Activated CD4-positive, alpha-beta T cell treated with anti-CD3 and anti-CD28 coated beads, Interleukin-2, amount 10 ng/mL, durations not matched to agents 24 days and 14 days (primary cell): ENCODE data around the gene ZNF770. TPM values are rescaled to one million over a fixed set of nuclear protein-coding genes. Genes with fewer than 3 reads are reported as not detected.
"Not testable (repeated sequence)": the region's sequence is repeated elsewhere in the genome, so short reads cannot be mapped to it uniquely, and the experiment has no call there.

Experiments
- DNase-seq: peaks from one replicate; pipeline ENCODE4 v3.0.0; 2022
- H3K27ac Mint-ChIP-seq: one replicate; pipeline ENCODE4 v1.8.0; 2022; ENCODE audit warnings: mild to moderate bottlenecking, mixed read lengths
- H3K27me3 Mint-ChIP-seq: one replicate; pipeline ENCODE4 v1.8.0; 2022; ENCODE audit warnings: mixed read lengths
- H3K36me3 Mint-ChIP-seq: one replicate; pipeline ENCODE4 v1.8.0; 2022; ENCODE audit warnings: low read depth, mild to moderate bottlenecking, mixed read lengths
- H3K4me1 Mint-ChIP-seq: one replicate; pipeline ENCODE4 v1.8.0; 2021; ENCODE audit warnings: mixed read lengths
- H3K4me3 Mint-ChIP-seq: one replicate; pipeline ENCODE4 v1.8.0; 2022; ENCODE audit warnings: mild to moderate bottlenecking, moderate library complexity, mixed read lengths
- H3K9me3 Mint-ChIP-seq: one replicate; pipeline ENCODE4 v1.8.0; 2021; ENCODE audit warnings: mixed read lengths
- intact Hi-C: fragments of 100-400 bp; cut with micrococcal nuclease; formaldehyde crosslinking; loops from one replicate; pipeline ENCODE4 v1.15.1; 2023
- total RNA-seq: library from RNA; stranded (reverse); gene quantifications from 2 replicates; pipeline ENCODE4 v1.2.3, GENCODE V29; 2022

Gene ZNF770
- total RNA-seq, 1 donor from 2014 or later: 56.3 TPM

DNA sequence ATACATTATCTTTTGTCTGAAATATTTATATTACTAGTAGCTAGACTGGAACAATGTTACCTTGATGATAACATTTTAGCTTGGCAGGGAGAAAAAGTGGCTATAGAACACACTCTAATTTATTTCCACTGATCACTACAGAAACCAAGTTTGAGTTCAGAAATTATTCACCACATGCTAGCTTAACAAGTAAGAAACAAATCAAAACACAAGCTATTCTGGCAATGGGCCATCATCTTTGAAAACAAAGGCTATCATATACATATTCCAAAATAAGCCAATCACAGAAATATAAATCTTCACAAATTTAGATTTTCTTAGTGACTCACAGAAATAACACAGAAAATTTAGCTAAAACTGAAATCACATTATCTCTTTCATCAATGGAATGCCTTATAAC is 35.6 kb downstream of the ZNF770 start:
- no peak for DNase-seq
- H3K4me1 Mint-ChIP-seq: no peaks in the 10 kb centered on the region
- H3K27ac Mint-ChIP-seq: no peak overlapping the region
- no peak overlapping the region for H3K4me3 Mint-ChIP-seq
- intact Hi-C loops: no loop called here
- peaks cover 32% of the 10 kb centered on the region for H3K36me3 Mint-ChIP-seq
- no peaks in the 10 kb centered on the region for H3K9me3 Mint-ChIP-seq
- no peaks in the 10 kb centered on the region for H3K27me3 Mint-ChIP-seq

DNA sequence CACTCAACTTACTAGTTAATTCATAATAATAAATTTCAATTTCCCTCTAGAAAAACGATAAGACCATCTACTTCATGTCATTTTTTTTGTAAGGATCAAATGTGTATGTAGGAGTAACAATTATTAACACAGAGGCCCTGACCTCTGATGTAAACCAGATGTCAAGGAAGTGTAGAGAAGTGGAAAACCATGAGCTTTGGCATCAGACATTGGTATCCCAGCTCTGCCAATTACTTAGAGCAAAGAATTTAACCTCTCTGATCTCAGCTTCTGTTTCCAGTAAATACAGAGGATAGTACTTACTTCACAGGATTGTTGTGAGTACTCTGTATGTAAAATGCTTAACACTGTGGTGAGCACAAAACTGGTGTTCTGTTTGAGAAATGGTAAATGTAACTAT is 36.1 kb downstream of the ZNF770 start:
- Mint-ChIP-seq H3K27me3 (no peaks in the 10 kb centered on the region), H3K4me3 (no peak overlapping the region), H3K27ac (no peak overlapping the region), H3K9me3 (no peaks in the 10 kb centered on the region), H3K36me3 (peaks cover 32% of the 10 kb centered on the region), H3K4me1 (no peaks in the 10 kb centered on the region)
- intact Hi-C loops: no loop called here
- DNase-seq: no peak

DNA sequence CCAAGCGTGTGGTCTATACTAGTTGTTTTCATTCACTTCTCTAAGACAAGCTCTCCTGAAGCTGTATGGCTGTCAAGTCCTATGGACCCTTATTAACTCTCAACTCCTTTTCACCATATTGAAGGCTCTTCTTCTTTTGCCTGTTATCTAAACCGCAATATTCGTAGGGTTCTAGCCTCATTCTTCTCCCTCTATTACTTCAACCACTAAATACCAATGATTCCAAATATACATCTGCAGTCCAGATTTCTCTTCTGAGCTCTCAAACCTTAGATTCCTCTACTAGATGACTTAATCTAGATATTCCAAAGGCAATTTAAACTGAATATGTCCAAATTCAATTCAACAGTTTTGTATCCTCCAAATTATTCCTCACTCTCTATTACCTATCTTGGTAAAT is 43.2 kb downstream of the ZNF770 start:
- Mint-ChIP-seq H3K4me1 (no peaks in the 10 kb centered on the region), H3K9me3 (no peaks in the 10 kb centered on the region), H3K27me3 (no peaks in the 10 kb centered on the region), H3K27ac (no peak overlapping the region), H3K36me3 (peaks cover 29% of the 10 kb centered on the region), H3K4me3 (no peak overlapping the region)
- intact Hi-C loops: no loop called here
- no peak for DNase-seq

- DNase-seq: no peak
- Mint-ChIP-seq H3K4me1 (no peaks in the 10 kb centered on the region), H3K36me3 (peaks cover 35% of the 10 kb centered on the region), H3K27me3 (no peaks in the 10 kb centered on the region), H3K9me3 (no peaks in the 10 kb centered on the region), H3K27ac (no peak overlapping the region), H3K4me3 (no peak overlapping the region)
- intact Hi-C loops: no loop called here
Measured at GRCh38 chr15:34943711-34944110, 44.4 kb downstream of the ZNF770 start.

GRCh38 chr15:34943264-34943663 is 44.8 kb downstream of the ZNF770 start:
- H3K4me1 Mint-ChIP-seq, intact Hi-C loops, H3K4me3 Mint-ChIP-seq, DNase-seq, H3K27me3 Mint-ChIP-seq, H3K27ac Mint-ChIP-seq, H3K9me3 Mint-ChIP-seq: not testable (repeated sequence)
- H3K36me3 Mint-ChIP-seq: peaks cover 36% of the 10 kb centered on the region

DNA sequence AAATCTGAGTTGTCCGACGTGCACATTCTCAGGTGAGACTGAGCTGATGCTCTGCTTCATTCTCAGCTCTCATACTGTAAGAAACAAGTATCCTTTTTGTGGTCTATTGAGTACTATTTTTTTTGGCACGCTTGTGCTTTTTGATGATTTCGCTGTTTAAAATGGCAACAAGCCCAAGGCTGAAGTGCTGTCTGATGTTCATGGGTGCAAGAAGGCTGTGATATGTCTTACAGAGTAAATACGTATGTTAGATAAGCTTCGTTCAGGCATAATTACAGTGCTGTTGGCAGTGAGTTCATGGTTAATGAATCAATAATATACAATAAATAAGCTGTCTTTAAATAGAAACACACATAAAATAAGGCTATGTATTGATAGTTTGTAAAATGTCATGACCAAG is 45.7 kb downstream of the ZNF770 start:
- intact Hi-C loops: no loop called here
- H3K27ac Mint-ChIP-seq: no peak overlapping the region
- no peak for DNase-seq
- peaks cover 33% of the 10 kb centered on the region for H3K36me3 Mint-ChIP-seq
- H3K9me3 Mint-ChIP-seq: no peaks in the 10 kb centered on the region
- no peaks in the 10 kb centered on the region for H3K27me3 Mint-ChIP-seq
- H3K4me1 Mint-ChIP-seq: no peaks in the 10 kb centered on the region
- H3K4me3 Mint-ChIP-seq: no peak overlapping the region

DNA sequence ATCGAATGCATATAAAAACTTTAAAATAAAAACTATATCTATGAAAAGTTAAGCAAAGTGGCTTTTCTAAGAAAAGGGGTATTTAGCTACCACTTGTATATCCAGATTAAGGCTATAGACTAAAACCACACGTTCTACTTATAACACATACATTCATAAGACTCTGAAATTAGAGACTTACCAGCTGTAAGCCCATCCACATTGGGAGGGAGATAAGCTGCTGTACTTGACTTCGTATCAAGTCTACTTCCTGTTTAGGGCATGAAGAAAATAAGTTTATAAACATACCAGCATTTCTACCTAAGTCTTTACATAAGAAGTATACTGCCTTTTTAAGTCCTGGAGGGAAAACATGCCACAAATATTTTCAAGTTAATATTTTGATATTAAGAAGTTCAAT is 46.3 kb downstream of the ZNF770 start:
- no peaks in the 10 kb centered on the region for H3K9me3 Mint-ChIP-seq
- H3K27me3 Mint-ChIP-seq: no peaks in the 10 kb centered on the region
- intact Hi-C loops: no loop called here
- DNase-seq: no peak
- H3K4me3 Mint-ChIP-seq: no peak overlapping the region
- peaks cover 33% of the 10 kb centered on the region for H3K36me3 Mint-ChIP-seq
- H3K27ac Mint-ChIP-seq: no peak overlapping the region
- H3K4me1 Mint-ChIP-seq: no peaks in the 10 kb centered on the region

GRCh38 chr15:34941185-34941698 is 46.8 kb downstream of the ZNF770 start:
- no peaks in the 10 kb centered on the region for H3K9me3 Mint-ChIP-seq
- H3K36me3 Mint-ChIP-seq: peaks cover 33% of the 10 kb centered on the region
- no peak overlapping the region for H3K27ac Mint-ChIP-seq
- H3K4me1 Mint-ChIP-seq: no peaks in the 10 kb centered on the region
- no peak for DNase-seq
- no peak overlapping the region for H3K4me3 Mint-ChIP-seq
- intact Hi-C loops: no loop called here
- no peaks in the 10 kb centered on the region for H3K27me3 Mint-ChIP-seq

GRCh38 chr15:34933432-34933975 is 54.6 kb downstream of the ZNF770 start:
- DNase-seq: no peak
- Mint-ChIP-seq H3K4me3 (no peak overlapping the region), H3K9me3 (no peaks in the 10 kb centered on the region), H3K27me3 (no peaks in the 10 kb centered on the region), H3K36me3 (peaks cover 45% of the 10 kb centered on the region), H3K27ac (no peak overlapping the region), H3K4me1 (peaks cover 7% of the 10 kb centered on the region)
- intact Hi-C loops: no loop called here

DNA sequence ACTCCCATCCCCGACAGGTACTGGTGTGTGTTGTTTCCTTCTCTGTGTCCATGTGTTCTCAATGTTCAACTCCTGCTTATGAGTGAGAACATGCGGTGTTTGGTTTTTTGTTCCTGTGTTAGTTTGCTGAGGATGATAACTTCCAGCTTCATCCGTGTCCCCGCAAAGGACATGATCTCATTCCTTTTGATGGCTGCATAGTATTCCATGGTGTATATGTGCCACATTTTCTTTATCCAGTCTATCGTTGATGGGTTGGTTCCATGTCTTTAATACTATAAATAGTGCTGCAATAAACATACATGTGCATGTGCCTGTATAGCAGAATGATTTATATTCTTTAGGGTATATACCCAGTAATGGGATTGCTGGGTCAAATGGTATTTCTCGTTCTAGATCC is 59.7 kb downstream of the ZNF770 start:
- H3K9me3 Mint-ChIP-seq, H3K4me3 Mint-ChIP-seq, DNase-seq, H3K27me3 Mint-ChIP-seq, H3K27ac Mint-ChIP-seq, H3K4me1 Mint-ChIP-seq, intact Hi-C loops: not testable (repeated sequence)
- peaks cover 60% of the 10 kb centered on the region for H3K36me3 Mint-ChIP-seq

Other genes with a start within 250 kb of the ZNF770 start
- gene GJD2, start 233.3 kb downstream of the ZNF770 start, total RNA-seq: not detected in 2 replicates
- not detected in 2 replicates for gene ACTC1, start 192.7 kb downstream of the ZNF770 start, total RNA-seq
- 47.3 and 50.2 TPM in 2 replicates for gene AQR, start 18.5 kb downstream of the ZNF770 start, total RNA-seq
- gene NANOGP8, start 97.0 kb upstream of the ZNF770 start, total RNA-seq: not detected in 2 replicates